ENCODE measurements around the gene FAM20C.

The FAM20C gene

GRCh38 chr7:191981-192649 lies at the start of gene FAM20C:
Gene FAM20C, plus strand, starts transcription at chr7:192571. Its CDS starts 629 bp downstream, at chr7:193200.
- DNase-seq (ENCODE audit: low read depth in 2 of 2) = peak in 1 of 2 donors; percentile 14

GRCh38 chr7:143145-143751 lies 49.1 kb upstream of the FAM20C start:
- DNase-seq (ENCODE audit: low read depth in 2 of 2) = no peak

DNA sequence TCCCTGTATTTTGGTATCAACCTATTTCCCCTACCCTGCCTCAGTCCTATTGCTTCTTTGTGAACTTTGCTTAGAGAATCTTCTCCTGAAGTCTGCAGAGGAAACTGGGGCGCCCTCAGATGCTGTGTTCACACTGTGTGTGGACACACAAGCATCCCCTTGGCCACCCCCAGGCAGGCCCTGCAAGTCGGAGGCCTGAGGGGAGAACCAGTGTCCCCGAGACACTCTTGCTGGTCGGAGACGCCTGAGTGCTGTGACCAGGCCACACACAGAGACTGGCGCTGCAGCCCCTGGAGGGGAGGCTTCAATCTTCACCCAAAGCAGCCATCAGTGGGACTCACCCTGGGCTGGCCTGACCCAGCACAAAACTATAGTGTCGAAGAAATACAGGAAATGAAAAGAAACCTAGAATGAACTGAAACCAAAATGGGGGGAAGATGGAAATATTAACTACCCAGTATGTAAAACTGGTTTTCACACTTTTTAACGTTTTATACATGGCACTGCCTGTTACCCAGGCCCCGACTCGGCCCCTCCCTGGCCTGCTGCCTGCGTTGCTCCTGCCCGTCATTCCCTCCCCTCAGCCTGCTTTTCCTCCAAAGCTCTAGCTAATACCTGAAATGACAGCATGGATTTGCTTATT lies 48.4 kb upstream of the FAM20C start:
- no peak for DNase-seq (ENCODE audit: low read depth in 2 of 2)

DNA sequence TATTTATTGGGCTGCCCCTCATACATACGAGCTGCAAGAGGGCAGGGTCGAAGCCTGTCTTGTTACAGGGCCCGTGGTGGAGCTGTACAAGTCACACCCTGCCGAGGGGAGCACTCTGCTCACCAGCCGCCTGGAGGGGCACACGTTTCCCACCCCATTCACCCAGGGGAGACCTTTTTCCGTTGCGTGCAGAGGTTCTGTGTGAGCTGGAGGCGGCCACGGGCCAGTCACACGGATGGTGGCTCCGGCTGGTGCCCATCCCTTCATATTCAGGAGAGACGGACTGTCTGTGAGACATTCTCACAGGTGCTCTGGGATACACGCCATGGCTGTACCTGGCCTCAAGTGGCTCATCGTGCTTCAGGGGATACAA lies 47.9 kb upstream of the FAM20C start:
- no peak for DNase-seq (ENCODE audit: low read depth in 2 of 2)

DNA sequence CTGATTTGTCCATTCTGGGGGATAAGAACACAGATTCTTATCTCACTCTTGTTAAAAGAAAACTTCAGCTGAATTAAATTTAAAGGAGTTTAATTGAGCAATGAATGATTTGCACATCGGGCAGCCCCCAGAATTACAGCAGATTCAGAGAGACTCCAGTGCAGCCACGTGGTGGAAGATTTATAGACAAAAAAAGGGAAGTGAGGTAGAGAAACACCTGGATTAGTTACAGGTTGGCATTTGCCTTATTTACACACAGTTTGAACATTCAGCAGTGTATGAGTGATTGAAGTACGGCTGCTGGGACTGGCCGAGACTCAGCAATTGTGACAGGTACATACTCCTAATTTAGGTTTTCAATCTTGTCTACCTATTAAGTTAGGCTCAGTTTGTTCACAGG lies 46.5 kb upstream of the FAM20C start:
- no peak for DNase-seq (ENCODE audit: low read depth in 2 of 2)

- DNase-seq (ENCODE audit: low read depth in 2 of 2) = no peak
Measured at GRCh38 chr7:148543-148931, 43.8 kb upstream of the FAM20C start.

DNA sequence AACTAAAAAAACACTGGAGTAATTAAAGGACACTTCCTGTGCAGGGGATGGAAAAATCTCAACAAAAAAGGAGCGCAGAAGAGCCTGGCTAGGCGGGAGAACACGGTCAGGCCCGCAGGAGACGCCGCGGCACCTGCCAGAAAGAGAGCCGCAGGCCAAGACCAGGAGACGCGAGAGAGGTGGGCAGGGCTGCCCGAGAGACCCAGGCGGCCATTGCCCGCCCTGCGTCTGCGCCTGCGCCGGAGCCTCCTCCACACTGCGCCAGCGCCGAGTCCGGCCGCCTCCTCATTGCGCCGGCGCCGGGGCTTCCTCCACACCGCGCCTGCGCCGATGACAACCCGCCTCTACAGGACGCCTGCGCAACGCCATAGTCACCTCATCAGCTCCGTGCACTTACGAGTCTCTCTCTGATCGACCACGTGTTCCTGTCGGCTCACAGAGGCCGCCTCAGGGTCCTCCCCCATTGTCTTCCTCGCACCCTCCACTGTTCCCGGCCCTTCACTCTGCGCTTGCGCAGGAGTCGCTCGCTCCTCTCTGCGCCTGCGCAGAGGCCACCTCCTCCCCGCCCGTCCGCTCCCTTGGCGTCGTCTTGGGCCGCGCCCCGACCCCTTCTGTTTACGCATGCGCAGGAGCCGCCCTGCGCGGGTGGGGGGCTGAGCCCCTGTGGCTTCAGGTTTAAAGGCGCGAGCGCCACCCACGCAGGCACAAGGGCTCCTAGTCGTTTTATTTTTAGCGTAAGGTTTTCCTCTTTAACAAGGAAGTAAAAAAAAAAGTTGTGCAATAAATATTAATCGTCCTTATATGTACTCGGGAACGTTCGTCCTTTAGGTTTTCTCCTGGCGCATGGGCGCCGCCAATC lies 43.2 kb upstream of the FAM20C start:
- DNase-seq (ENCODE audit: low read depth in 2 of 2) = peak; percentile 94 to 95

DNA sequence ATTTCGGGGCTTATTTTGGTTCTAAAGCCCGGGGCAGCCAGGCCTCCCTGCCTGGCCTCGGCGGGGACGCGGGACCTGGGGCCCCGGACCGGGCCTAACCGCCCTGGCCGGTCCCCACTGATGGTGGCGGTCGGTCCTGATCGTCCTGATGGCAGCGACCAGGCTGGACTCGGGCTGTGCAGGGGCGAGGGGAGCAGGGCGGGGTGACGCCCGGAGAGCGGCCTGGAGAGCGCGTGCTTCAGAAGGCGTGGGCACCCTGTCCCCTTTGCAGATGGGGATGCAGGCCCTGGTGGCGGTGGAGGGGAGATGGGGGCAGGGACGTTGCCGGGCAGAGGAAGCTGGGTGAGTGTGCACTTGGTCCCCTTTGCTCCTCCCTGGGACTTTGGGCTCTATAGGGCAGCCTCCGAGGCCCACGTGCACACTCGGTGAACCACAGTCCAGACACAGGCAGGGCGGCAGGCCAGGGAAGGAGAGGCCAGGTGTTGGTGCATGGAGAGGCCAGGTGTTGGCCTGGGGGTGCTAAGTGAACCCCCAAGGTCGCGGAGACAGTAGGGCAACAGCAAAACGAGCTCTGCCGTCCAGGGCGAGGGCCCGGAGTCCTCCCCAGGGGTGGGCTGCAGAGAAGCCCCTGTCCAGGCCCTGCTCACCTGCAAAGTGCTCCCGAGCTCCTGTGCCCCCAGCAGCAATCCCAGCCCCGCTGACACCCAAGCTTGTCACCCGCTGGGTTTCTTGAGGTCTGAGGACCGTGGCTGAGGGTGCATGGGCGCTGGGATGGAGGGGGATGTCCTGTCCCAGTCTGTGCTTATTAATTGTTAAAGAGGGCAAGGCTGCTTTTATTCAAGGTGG lies 42.4 kb upstream of the FAM20C start:
- DNase-seq (ENCODE audit: low read depth in 2 of 2) = peak; percentile 30 to 32

GRCh38 chr7:150811-151221 lies 41.6 kb upstream of the FAM20C start:
- no peak for DNase-seq (ENCODE audit: low read depth in 2 of 2)

GRCh38 chr7:151346-152050 lies 40.9 kb upstream of the FAM20C start:
- no peak for DNase-seq (ENCODE audit: low read depth in 2 of 2)

- no peak for DNase-seq (ENCODE audit: low read depth in 2 of 2)
Measured at GRCh38 chr7:152702-153391, 39.5 kb upstream of the FAM20C start.

DNA sequence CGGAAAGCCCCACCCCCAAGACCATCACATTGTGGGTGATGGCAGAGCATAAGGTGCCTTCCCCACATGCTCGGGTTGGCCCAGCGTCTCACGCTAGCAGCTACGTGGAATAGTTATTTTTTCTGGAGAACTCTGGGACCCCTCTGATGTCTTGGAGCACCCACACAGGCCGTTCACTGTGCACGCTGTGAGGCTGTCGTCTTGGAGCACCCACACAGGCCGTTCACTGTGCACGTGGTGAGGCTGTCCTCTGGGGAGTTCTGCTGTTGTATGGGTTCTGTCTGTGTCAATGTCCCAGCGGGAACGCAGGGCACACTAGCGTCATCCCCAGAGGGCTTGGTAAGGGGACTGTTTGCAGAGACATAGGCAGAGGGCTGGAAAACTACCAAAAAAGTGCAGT lies 38.8 kb upstream of the FAM20C start:
- DNase-seq (ENCODE audit: low read depth in 2 of 2) = no peak

- no peak for DNase-seq (ENCODE audit: low read depth in 2 of 2)
Measured at GRCh38 chr7:154096-154799, 38.1 kb upstream of the FAM20C start.

- no peak for DNase-seq (ENCODE audit: low read depth in 2 of 2)
Measured at GRCh38 chr7:155469-155900, 36.9 kb upstream of the FAM20C start.

DNA sequence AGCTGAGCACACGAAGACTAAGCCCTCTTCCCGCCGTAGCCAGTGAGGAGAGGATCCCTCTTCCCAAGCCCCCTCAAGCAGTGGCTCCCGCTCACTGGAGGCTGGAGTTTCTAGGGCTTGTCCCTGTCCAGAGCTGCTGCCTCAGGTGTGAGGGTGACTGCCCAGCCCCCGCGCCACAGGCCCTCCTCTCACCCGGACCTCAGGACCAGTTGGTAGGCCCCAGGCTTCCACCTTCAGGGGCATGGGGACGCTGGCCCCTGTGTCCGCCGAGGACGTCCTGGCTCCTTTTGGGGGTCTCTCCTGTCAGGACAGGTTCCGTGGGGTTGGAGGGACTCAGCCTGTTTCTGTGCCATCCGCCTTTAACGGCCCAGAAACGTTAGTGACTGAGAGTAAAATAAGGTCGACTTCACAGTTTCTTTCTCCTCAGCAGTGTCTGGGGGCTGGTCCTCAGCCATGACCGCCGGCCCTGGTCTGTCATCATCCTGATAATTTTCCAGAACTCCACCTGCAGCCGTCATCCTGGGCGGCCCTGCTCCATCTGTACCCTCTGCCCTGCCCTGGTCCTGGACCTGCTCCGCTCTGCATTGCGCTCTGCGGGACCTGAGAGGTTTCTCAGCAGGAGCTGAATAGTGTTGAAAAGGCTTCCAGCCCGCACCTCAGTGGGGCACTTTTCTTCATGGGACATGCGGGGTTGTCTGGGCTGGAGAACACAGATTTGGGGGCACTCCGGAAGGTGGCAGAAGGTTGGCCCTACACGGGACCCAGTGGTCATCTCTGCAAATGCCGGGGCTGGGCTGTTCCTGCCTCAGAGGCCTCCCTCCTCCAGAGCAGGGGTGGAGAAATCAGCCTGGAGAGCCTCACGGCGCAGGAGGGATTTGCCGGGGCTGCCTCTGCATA lies 36.0 kb upstream of the FAM20C start:
- no peak for DNase-seq (ENCODE audit: low read depth in 2 of 2)

DNA sequence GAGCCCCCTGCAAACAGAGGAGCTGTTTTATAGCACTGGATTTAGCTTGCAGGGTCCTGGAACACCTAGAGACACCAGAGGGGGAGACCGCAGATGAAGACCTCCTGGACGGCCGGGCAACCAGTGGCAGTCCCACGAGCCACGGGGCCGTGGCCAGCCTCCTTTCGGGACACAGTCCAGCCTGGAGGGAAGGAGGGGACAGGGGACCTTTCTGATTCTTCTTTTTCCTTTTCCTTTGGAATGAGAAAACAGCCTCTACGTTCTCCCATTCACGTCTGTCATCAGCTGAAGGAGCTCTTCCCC lies 35.4 kb upstream of the FAM20C start:
- DNase-seq (ENCODE audit: low read depth in 2 of 2) = no peak

- DNase-seq (ENCODE audit: low read depth in 2 of 2) = no peak
Measured at GRCh38 chr7:157771-158625, 34.4 kb upstream of the FAM20C start.

- no peak for DNase-seq (ENCODE audit: low read depth in 2 of 2)
Measured at GRCh38 chr7:158771-159170, 33.6 kb upstream of the FAM20C start.
